CD4-positive, alpha-beta T cell treated with Interleukin-4 for 4 hours (primary cell): ENCODE measurements around the gene ZNF605.
"Not testable (repeated sequence)": the region's sequence is repeated elsewhere in the genome, so short reads cannot be mapped to it uniquely, and the experiment has no call there.

Source experiments
- DNase-seq: peaks from one replicate; pipeline ENCODE4 v3.0.0-alpha.2; 2020

The ZNF605 gene

DNA sequence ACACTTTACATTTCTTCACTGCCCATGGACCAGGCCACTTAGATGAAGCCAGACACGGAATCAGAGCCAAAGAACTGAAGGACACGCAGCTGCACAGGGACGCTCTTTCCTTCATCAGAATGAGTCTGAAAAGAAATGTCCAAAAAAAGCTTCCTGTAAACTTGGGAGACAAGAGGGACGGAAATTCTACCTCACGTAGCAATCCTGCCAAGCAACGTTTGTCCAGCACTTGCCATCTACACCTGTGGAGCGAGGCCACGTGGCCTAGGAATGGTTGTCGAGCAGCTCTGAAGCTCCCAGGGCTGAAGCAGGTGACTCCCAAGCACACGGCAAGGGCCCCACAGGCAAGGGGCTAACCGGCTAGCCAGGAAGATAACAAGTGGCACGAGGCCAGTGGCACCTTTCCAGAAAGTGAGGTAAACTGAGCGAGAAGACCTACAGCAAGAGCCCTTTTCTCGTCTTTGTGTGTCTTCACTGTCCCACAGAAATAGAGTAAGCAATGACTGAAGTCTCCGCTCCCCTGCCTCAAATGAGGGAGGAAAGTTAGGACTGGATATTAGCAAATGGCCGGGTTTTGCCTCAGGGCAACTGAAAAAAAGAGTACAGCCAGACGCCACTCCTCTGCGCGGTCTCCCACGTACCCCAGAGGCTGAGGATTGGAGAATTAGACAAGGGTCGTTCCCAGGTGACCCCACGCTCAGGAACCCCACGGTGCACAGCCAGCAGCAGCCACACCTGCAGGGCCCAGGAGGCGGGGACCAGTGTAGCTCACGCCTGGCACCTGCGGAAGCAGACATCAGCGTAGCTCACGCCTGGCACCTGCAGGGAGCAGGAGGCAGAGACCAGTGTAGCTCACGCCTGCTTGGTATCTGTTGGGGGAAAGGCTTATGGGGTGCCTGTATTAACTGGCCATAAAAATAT, 7.7 kb downstream of the ZNF605 start:
- DNase-seq: no peak

DNA sequence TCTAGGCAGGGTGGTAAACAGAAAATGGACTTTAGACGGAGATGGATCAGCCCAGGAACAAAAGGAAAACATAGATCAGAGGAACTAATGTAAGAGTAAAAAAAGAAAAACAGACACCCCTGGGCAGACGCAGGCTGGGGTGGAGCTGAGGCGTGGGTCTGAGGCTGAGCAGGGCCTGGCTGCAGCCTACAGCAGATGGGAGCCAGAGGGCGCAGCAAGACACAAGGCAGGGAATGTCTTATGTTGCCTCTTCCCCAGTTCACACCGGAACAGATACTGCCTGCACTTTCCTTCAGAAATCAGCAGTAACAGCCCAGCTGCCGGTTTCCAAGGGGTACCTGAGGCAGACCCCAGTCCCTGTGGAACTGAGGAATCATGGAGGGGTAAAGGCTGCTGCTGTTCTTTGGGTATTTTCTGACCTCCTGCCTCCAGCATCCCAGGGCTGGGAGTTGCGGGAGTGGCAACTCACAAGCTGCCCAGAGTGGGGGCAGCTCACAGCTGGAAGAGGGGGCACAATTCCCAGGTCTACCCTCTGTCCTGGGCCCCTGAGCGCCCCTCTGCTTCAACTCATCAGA, 9.8 kb downstream of the ZNF605 start:
- DNase-seq: no peak

DNA sequence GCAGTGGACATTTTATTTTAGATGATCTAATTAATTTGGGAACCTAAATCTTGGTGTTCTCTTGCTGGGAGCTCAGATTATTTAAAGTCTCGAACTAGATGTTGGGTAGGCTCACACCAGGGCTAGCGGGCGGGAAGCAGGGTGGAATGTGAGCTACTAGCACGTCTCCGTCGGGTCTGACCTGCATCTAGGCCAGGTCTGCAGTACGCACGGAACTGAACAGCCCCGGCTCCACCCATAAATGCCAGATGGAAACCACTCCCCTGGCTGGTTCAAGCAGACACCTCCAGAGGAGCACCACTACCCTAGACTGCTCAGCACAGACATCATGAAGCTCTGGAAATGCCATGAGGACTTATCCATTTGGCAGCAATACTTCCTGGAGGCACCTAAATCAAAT, 10.3 kb downstream of the ZNF605 start:
- DNase-seq: no peak

DNA sequence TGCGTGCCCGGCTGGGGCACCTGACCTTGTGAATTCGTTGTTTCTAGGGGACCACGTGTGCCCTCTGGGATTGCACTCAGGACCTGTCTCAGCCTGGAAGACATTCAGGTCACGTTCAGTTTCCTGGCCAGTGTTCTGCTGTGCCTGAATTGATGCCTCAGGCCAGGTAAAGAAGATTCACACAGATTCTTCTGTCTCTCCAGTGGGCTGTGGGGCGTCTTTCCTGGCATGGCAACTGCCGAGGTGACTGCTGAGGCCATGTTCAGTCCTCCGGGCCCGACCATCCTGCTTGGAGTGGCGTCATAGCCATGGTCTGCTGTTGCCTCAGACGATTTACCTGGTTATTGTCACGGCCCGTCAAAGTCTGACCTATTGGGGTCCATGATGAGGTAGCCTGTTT, 13.5 kb downstream of the ZNF605 start:
- no peak for DNase-seq

DNA sequence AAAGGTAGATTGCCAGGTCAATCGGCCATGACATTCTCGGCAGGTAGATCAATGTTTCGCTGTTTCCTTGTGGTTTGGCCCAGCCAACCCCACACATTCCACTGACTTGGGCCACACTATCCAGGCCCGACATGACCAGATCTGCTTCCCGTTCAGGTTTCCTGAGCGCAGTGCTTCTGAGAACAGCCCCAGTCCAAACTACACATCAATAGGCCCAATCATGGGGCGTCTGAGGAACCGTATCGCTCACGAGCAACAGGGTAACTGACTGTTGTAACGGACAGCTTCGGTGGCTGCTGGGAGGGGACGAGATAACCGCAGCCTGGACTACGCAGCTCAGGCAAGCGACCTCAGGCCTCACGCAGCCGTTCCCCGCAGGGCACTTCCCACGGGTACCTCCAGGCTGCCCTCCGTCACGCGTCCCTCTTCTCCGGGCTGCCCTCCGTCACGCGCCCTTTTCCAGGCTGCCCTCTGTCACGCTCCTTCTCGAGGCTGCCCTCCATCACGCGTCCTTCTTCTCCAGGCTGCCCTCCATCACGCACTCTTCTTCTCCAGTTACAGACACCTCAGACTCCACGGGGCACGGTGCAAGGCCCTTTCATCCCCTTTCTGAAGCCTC, 14.7 kb downstream of the ZNF605 start:
- DNase-seq: no peak

GRCh38 chr12:132940071-132940719, 15.9 kb downstream of the ZNF605 start:
- no peak for DNase-seq

- not testable (repeated sequence) for DNase-seq
These were observed 17.3 kb downstream of the ZNF605 start for GRCh38 chr12:132938807-132939206.

DNA sequence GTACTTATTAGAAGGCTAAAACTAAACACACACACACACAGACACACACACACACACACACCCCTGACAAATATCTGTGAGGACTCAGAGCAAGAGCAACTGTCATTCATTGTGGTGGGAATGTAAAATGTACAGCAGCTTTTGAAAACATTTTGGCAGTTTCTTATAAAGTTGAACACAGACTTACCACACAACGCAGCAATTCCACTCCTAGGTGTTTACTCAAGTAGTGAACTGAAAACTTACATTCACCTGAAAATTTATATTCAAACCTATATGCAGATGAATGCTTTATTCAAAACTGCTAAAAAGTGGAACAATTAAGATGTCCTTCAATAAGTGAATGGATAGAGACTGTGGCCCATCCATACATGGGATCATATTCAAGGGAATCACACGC, 18.6 kb downstream of the ZNF605 start:
- DNase-seq: no peak

DNA sequence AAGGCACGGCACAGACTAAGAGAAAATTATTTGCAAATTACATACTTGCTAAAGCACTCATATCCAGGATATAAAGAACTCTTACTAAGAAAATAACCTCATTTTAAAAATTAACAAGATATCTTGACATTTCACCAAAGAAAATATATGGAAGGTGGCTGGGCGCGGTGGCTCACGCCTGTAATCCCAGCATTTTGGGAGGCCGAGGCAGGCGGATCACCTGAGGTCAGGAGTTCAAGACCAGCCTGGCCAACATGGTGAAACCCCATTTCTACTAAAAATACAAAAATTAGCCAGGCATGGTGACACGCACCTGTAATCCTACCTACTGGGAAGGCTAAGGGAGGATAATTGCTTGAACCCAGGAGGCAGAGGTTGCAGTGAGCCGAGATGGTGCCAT, 19.2 kb downstream of the ZNF605 start:
- DNase-seq: not testable (repeated sequence)

GRCh38 chr12:132936163-132936562, 19.9 kb downstream of the ZNF605 start:
- DNase-seq: no peak

DNA sequence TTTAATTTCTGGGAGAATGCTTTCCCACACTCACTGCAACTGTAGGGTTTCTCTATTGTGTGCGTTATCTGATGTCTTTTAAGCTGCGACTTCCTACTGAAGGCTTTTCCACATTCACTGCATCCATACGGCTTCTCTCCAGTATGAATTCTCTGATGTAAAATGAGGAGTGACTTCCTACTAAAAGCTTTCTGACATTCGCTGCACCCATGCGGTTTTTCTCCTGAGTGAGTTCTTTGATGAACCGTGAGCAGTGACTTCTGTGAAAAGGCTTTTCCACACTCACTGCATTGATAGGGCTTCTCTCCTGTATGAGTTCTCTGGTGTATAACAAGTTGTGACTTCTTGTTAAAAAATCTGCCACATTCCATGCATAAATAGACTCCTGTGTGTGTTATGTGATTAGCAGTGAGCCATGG, 29.7 kb downstream of the ZNF605 start:
- DNase-seq: no peak

GRCh38 chr12:132925597-132926414, 30.3 kb downstream of the ZNF605 start:
- DNase-seq: no peak

DNA sequence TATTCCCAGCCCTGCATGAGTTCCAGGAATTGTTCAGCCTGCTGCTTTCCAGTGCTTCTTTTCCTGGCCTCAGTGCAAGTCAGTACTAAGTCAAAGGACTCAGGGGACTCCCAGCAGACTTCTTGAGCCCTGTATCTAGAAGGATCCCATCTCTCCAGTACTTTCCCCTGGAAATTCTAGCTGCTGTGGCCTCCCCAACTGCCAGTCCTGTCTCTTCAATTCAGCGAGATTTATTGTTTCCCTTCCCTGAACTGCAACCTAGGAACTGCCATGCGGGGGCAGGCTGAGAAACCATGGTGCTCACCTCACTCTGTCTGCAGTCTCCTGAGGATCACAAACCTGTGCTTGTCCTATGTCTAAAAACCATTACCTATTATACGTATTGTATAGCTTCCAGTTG, 31.8 kb downstream of the ZNF605 start:
- DNase-seq: no peak

- DNase-seq: no peak
These were observed 32.7 kb downstream of the ZNF605 start for GRCh38 chr12:132923356-132923909.

GRCh38 chr12:132922676-132923075, 33.4 kb downstream of the ZNF605 start:
- no peak for DNase-seq

GRCh38 chr12:132921685-132922084, 34.4 kb downstream of the ZNF605 start:
- no peak for DNase-seq

GRCh38 chr12:132918680-132919079, 37.4 kb downstream of the ZNF605 start:
- no peak for DNase-seq

- DNase-seq: no peak
These were observed 47.1 kb downstream of the ZNF605 start for GRCh38 chr12:132909030-132909368.

GRCh38 chr12:132908145-132909029, 47.7 kb downstream of the ZNF605 start:
- peak; percentile 98 for DNase-seq

- DNase-seq: not testable (repeated sequence)
These were observed 48.3 kb downstream of the ZNF605 start for GRCh38 chr12:132907789-132908144.

- DNase-seq: no peak
These were observed 48.9 kb downstream of the ZNF605 start for GRCh38 chr12:132907216-132907615.
